GM18951 (cell line): ENCODE results near the gene FOXF2.

ENCODE experiments used
- POLR2A ChIP-seq: IDR thresholded peaks from 4 replicates; pipeline ENCODE4 v1.6.1; 2011; ENCODE audit warnings: mild to moderate bottlenecking; ENCODE audit not compliant: insufficient read length, insufficient read depth; ENCODE audit errors: extremely low read depth
- in situ Hi-C: fragments of 300-500 bp; cut with MboI; formaldehyde crosslinking; loops from one replicate; pipeline ENCODE4 v1.12.0; 2022; ENCODE audit warnings: low sequenced_read_pairs, mixed read lengths, inconsistent platforms; ENCODE audit not compliant: unreplicated experiment

The FOXF2 gene

DNA sequence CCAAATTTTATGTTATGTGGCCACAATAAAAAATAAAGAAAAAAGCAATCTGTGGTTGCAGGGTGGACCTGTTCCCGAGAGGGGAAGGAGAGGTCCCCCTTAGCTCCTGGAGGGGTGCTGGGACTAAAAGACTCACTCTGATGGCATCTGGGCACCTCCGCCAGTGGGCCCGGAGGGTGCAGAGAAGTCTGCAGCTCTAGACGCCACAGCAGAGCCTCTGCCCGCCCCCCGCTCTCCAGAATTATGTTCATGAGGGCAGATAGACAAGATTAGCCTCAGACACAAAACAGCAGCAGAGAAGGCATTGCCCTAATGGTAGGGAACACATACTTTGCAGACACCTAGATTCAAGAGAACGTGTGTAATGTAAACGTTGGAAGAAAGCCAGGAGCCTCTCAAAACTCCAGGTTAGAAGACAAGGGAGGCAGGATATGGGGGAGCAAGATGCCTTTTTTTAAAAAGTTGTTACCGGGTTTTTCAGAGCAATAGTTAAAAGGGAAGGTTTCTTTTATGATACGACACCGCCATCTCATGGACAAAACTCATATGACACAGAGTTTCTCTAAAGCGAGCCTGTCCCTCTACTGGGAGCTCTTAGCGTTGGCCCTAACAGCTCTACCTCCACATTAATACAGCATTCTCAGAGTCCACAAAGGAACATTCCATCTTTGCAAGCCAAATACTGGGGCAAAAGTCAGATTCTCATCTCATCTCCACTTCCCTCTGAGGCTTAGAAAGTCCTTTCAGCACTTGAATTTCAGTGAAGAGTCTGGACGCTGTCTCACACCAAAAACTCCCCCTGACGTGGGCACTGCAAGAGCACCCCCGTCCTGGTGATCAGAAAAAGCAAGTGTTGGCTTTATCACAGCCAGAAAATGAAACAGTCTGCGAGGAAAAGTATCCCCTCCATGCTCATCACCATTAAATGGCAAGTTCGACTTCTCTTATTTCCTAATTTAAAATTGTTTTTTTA, 47.2 kb downstream of the FOXF2 start:
- TF ChIP-seq POLR2A, result no peak
- in situ Hi-C loops, result no loop called here

GRCh38 chr6:1437553-1438406, 48.4 kb downstream of the FOXF2 start:
- in situ Hi-C loops, result no loop called here

DNA sequence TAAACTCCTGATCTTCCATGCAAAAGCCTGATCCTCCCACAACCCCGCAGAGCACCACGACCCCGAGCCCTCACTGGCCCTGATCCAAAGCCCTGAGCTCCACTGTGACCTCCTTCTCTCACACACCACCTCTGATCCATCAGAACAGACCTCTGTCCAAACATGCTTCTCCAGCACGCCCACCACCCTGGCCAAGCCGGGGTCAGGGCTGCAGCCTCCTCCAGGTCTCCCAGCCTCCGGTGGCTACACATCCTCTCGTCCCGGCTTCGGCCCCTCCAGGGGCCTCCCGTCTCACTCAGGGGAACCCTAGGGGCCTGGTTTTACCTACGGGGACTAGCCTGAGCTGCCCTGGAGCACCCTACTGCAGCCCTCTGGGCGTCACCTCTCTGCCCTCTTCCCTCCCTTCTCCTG, 49.1 kb downstream of the FOXF2 start:
- in situ Hi-C loops, result no loop called here
- no peak for TF ChIP-seq POLR2A

More at GRCh38 chr6:1437553-1438406, 48.4 kb downstream of the FOXF2 start:
- no peak for TF ChIP-seq POLR2A

DNA sequence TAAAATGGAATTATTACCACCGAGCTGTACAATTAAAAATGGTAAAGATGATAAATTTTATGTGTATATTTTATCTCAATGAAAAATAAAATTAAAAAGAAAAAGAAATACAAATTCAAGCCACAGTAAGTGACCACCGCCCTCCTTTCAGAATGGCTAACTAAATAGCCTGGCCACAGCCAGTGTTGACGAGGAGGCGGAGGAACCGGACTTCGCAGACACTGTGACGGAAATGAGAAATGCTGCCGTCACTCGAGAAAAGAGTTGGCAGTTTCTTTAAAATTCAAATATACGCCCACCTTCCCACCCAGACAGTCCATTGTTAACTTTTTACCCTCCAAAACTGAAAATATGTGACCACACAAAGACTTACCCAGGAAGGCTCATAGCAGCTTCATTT, 50.0 kb downstream of the FOXF2 start:
- in situ Hi-C loops, result no loop called here

DNA sequence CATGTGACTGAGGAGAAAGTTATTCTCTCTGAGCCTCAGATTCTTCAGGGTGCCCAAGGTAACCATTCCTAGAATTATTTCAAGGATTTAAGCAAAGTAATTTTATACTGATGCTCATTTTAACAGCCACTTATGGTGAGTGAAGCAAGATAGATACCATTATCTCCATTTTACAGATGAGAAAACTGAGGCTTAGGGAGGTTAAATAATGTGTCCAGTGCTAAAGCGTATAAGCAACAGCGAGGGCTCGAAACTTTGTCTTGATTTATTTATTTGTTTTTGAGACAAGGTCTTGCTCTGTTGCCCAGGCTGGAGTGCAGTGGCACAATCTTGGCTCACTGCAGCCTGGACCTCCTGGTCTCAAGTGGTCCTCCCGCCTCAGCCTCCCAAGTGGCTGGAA, 53.6 kb downstream of the FOXF2 start:
- in situ Hi-C loops, result no loop called here

More for the DNA sequence above, 50.0 kb downstream of the FOXF2 start:
- TF ChIP-seq POLR2A, result no peak

More for the DNA sequence above, 53.6 kb downstream of the FOXF2 start:
- TF ChIP-seq POLR2A, result no peak
